ENCODE measurements around the gene TOP1.
"Not testable (repeated sequence)": the region's sequence is repeated elsewhere in the genome, so short reads cannot be mapped to it uniquely, and the experiment has no call there.

The TOP1 gene

GRCh38 chr20:41087777-41088176 is 59.2 kb downstream of the TOP1 start:
- DNase-seq = no peak

- DNase-seq = no peak
Observed at GRCh38 chr20:41089555-41089954, 60.9 kb downstream of the TOP1 start.

DNA sequence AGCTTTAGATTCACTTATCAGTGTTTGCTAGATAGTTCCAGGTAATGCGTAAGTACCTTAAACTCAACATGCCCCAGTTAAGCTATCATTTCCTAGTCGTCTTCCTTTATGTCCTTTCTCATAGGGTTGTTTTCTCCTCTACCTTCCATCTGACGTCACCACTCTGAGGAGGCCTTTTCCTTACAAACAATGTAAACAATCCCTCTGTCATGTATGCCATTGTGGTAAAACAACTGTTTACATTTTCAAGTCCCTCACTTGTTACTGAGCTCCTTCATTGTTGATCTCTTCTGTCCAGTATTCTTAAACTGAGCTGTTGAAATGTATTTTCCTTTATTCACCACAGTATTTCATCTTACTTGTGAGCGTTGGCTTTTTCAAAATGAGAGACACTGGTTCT is 63.3 kb downstream of the TOP1 start:
- no peak for DNase-seq

DNA sequence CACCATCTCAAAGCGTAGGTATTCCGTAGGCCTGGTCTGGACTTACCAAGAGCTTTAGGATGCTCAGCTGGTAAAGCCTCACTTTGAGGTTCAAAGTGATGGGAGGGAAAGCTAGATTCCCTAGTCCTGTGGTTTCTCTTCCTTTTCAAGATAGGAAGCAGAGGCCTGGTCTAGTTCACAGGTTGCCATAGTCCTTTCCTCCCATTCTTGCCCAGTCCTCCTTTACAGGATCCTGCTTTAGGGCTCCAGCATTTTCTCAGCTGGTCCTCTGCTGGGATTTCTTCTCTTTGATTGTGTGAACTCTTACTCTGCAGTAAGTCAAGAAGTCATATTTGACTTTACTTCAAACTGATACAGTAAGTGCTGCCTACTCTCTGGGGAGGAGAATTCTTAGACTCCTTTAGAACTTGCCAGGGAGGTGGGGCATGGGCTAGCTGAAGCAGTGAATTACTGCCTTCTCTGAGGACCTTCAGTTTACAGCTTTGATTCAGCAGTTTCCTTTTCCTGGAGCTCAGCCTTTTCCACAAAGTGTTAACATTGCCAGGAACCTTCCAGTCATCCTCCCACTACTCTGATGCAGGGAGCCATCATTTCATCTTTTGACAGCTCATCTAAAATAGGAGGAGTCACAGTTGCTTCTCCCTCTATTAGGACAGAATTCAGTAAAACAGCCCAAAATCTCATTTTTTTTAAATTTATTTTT is 65.9 kb downstream of the TOP1 start:
- no peak for DNase-seq

GRCh38 chr20:41095110-41095969 is 66.7 kb downstream of the TOP1 start:
- DNase-seq = peak in 25 of 56 donors; percentile 2 to 69 (median 11)

GRCh38 chr20:41098703-41099250 is 70.2 kb downstream of the TOP1 start:
- DNase-seq = no peak

- no peak for DNase-seq
Observed at GRCh38 chr20:41100001-41100480, 71.4 kb downstream of the TOP1 start.

DNA sequence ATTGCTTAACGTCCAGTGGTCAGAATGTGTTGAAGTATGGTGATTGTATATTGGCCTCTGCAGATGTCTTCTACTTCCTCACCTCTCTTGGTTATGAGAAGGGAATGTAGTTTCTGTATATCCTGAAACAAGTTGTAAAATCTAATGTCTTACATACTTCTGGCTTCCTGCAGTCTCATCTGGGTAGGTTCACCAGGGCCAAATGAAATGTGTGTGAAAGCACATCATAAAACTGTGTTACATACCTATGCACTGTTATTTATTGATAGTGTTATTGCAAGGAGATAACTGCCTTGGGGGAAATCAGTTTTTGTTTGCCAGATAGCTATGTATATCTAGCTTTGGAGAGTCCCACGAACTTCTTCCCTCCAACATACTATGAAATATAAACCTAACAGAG is 73.0 kb downstream of the TOP1 start:
- DNase-seq = no peak

DNA sequence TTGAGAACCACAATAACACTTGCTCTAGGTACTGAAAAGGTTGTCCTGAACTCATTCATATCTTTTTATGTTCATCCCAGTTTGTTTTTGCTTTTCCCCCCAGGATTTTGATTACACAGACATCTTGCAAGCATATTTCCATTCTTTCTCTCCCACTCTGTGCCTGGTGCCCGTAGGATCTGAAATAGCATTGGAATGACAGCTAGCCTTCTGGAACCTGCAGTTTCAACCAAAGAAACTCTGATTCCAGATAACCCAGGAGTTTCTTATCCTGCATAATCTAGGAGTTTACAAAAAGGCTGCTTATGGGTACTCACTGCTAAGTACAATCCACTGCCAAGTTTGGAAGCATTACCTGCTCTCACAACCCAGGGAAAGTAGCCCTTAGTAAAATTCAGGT is 79.9 kb downstream of the TOP1 start:
- no peak for DNase-seq

DNA sequence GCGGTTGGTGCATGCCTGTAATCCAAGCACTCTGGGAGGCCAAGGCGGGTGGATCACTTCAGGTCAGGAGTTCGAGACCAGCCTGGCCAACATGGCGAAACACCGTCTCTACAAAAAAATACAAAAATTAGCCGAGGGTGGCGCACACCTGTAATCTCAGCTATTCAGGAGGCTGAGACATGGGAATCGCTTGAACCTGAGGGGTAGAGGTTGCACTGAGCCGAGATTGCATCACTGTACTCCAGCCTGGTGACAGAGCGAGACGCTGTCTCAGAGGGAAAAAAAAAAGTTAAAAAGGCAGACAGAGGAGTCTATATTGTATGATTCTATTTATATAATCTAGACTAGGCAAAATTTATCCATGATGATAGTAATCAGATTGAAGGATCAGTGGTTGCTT is 81.4 kb downstream of the TOP1 start:
- no peak for DNase-seq

DNA sequence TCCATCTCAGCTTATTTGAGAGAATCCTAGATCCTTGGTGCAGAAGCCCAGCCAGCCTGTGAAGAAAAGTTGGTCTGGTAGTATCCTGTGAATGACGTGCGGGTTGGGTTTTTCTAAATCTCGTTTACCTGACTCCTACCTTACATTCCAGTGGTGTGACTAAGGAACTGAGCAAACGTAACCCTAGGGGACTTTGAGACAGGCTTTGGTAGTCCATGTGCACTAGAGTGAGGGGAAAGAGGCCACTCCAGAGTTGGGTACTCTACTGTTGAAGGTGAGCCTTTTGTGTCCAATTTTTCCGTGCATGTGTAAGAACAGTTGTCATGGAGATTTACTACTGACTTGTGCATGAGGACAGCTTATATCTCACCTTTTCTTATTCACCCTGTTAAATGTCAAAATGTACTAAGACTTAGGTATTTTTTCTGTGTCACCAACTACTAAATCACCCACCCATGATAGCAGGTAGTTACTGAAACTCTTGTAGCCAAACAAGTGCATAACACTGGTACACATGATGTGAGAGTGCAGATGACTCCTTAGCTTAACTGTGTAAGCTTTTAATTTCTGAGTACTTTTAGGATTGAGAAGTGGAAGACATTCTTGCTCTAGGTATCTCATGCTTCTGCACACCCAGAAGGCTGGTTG is 82.4 kb downstream of the TOP1 start:
- no peak for DNase-seq

GRCh38 chr20:41111578-41111951 is 82.9 kb downstream of the TOP1 start:
- no peak for DNase-seq

GRCh38 chr20:41116282-41116956 is 87.8 kb downstream of the TOP1 start:
- DNase-seq = no peak

- DNase-seq = not testable (repeated sequence)
Observed at GRCh38 chr20:41118159-41118558, 89.5 kb downstream of the TOP1 start.

- peak in 2 of 56 donors; percentile 18 to 20 for DNase-seq
Observed at GRCh38 chr20:41118632-41119031, 90.0 kb downstream of the TOP1 start.

DNA sequence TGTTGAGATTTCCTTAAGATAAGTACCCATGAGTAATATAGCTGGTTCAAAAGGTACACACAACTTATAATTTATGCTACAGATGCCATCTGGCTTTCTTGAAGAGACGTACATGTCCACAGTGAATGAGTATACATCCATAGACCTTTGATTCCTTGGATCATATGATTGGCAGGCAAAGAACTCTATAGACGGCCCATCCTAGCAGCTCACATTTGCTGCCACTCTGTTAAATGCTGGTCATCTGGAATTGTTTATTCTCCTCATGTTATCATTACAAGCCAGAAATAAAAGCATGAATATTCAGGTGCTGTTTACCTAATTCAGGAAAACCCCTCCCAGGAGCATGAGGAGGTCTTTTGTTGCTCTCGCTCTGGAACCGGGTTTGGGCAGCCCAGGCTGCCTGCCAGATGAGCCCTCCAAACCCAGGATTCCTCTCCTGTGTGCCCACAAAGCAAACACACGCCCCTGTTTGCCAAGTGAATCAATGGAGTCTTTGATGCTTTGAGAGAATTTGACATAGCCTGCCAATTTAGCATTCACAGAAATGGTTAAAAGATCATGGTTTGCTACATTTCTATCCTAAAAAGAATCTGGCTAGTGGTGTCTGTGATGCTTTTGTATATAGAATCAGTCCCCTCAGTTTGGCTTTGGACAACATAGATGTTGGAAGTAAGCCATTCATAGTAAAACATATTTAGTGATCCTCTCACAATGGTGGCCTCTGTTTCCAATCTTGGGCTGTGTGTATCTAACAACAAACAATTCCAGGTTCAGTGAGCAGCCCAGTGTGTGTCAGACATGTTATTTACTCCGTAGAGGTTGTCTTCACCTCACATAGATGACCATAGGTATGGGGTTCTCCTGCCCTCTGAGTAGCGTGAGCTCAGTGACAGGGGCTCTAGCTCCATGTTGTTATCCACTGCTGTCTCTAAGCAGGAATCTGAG is 91.3 kb downstream of the TOP1 start:
- DNase-seq = peak in 36 of 56 donors; percentile 17 to 82 (median 46)

DNA sequence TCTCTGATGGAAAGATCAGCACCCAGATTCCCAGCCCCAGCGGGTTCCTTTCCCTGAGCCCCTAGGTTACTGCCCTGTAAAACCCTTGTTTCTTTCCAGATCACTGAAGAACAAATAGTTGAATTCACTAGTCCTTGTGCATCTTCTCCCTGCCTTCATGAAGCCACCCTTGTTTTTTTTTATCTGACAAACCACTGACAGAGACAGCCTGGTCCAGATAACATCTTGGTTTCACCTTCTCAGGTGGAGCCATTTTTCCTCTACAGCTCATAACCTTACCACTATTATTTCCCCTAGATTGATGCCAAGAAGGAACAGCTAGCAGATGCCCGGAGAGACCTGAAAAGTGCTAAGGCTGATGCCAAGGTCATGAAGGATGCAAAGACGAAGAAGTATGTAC is 92.8 kb downstream of the TOP1 start:
- DNase-seq = no peak

DNA sequence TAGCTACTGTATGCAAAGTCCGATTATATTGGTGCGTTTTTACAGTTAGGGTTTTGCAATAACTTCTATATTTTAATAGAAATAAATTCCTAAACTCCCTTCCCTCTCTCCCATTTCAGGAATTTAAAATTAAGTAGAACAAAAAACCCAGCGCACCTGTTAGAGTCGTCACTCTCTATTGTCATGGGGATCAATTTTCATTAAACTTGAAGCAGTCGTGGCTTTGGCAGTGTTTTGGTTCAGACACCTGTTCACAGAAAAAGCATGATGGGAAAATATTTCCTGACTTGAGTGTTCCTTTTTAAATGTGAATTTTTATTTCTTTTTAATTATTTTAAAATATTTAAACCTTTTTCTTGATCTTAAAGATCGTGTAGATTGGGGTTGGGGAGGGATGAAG is 95.0 kb downstream of the TOP1 start:
- no peak for DNase-seq

DNA sequence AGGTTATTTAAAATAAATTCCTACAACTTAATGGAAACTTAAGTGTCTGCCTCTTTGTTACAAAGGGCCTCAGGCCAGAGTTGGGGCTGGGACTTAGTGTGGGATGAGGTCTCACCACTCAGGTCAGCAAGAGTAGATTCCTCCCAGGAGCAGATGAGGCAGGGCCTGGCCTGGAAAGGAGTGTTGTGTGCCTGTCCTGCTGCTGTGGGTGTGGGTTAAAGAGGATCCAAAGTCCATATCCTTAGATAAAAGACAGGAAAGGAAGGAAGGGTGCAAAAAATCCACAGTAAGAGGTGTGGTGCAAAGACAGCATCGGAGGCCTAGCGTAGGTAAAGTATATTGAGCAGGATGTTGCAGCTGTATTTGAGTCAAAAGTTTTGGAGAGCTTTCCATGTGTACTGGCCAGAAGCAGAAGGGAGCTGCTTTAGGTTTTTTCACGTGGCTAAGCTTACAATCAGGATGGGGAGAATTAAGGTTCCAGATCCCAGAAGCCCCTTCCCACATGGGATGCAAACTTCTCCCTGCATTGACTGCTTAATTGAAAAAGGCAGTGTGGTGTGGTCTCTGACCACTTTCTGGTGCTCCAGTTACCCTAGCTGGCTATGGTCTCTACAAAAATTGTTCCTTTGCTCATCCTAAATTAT is 96.0 kb downstream of the TOP1 start:
- DNase-seq = no peak
